Mammary epithelial cell (primary cell): ENCODE measurements around the gene PLEKHA6.

Experiments used
- CTCF ChIP-seq, 2 donors: IDR thresholded peaks in 1 of 2; conservative IDR thresholded peaks in 1 of 2; 2 replicates each; pipeline ENCODE4 v1.5.1; 2011 to 2012; ENCODE audit warnings: inconsistent platforms in 2 of 2, low read length in 2 of 2, mild to moderate bottlenecking in 2 of 2, control low read depth in 1 of 2, low read depth in 1 of 2; ENCODE audit not compliant: insufficient read depth in 1 of 2; ENCODE audit errors: extremely low read depth in 1 of 2
- EZH2 ChIP-seq: IDR thresholded peaks from 2 replicates; pipeline ENCODE4 v1.6.1; 2012; ENCODE audit warnings: low read length, inconsistent platforms, borderline replicate concordance

GRCh38 chr1:204248954-204249353 is 110.8 kb downstream of the PLEKHA6 start:
- TF ChIP-seq CTCF (conservative IDR thresholded peaks at IDR 0.05 in 1 of 2, IDR thresholded peaks at IDR 0.05 in 1 of 2; ENCODE audit: extremely low read depth in 1 of 2, insufficient read depth in 1 of 2, low read depth in 1 of 2, low read length in 2 of 2) (no peak), EZH2 (no peak)
